GM19463 (cell line): ENCODE data around the gene EYA2.

Experiments
- ATAC-seq: cut with Tn5 transposase; IDR thresholded peaks from one replicate; pipeline ENCODE4 v1.9.1; 2021; ENCODE audit warnings: mild to moderate bottlenecking, moderate library complexity; ENCODE audit not compliant: unreplicated experiment

EYA2 gene

GRCh38 chr20:47032933-47033578 is 138.4 kb downstream of the EYA2 start:
- ATAC-seq, result no peak

GRCh38 chr20:47033665-47034064 is 139.0 kb downstream of the EYA2 start:
- no peak for ATAC-seq

GRCh38 chr20:47035026-47035590 is 140.5 kb downstream of the EYA2 start:
- no peak for ATAC-seq

- ATAC-seq, result no peak
These were observed 141.6 kb downstream of the EYA2 start for GRCh38 chr20:47036091-47036870.

- ATAC-seq, result no peak
These were observed 144.2 kb downstream of the EYA2 start for GRCh38 chr20:47038566-47039560.

GRCh38 chr20:47040506-47041125 is 146.0 kb downstream of the EYA2 start:
- ATAC-seq, result no peak

- no peak for ATAC-seq
These were observed 146.8 kb downstream of the EYA2 start for GRCh38 chr20:47041396-47041899.

- ATAC-seq, result no peak
These were observed 147.8 kb downstream of the EYA2 start for GRCh38 chr20:47042464-47042863.

- ATAC-seq, result no peak
These were observed 148.4 kb downstream of the EYA2 start for GRCh38 chr20:47043086-47043485.

GRCh38 chr20:47044938-47045337 is 150.3 kb downstream of the EYA2 start:
- ATAC-seq, result no peak

- ATAC-seq, result no peak
These were observed 153.4 kb downstream of the EYA2 start for GRCh38 chr20:47048054-47048453.

- no peak for ATAC-seq
These were observed 155.1 kb downstream of the EYA2 start for GRCh38 chr20:47049771-47050170.

- no peak for ATAC-seq
These were observed 156.4 kb downstream of the EYA2 start for GRCh38 chr20:47050996-47051395.

- ATAC-seq, result no peak
These were observed 157.4 kb downstream of the EYA2 start for GRCh38 chr20:47051936-47052526.

GRCh38 chr20:47054506-47054905 is 159.9 kb downstream of the EYA2 start:
- ATAC-seq, result no peak

- ATAC-seq, result no peak
These were observed 160.3 kb downstream of the EYA2 start for GRCh38 chr20:47054945-47055344.

- ATAC-seq, result no peak
These were observed 161.2 kb downstream of the EYA2 start for GRCh38 chr20:47055699-47056369.

- no peak for ATAC-seq
These were observed 163.0 kb downstream of the EYA2 start for GRCh38 chr20:47057661-47058060.

GRCh38 chr20:47058236-47058635 is 163.6 kb downstream of the EYA2 start:
- no peak for ATAC-seq
